Measurements from ENCODE around the gene ANP32A.
A peak's percentile ranks its signal among the peaks of the same experiment; 100 is the strongest.

The ANP32A gene

GRCh38 chr15:68797599-68798345 lies 22.9 kb downstream of the ANP32A start:
- DNase-seq = no peak

GRCh38 chr15:68797191-68797590 lies 23.5 kb downstream of the ANP32A start:
- DNase-seq = no peak

- no peak for DNase-seq
These were observed 24.1 kb downstream of the ANP32A start for GRCh38 chr15:68796576-68796975.

- DNase-seq = peak; percentile 90 to 96 (median 94)
These were observed 25.3 kb downstream of the ANP32A start for GRCh38 chr15:68795298-68795848.

GRCh38 chr15:68794863-68795262 lies 25.8 kb downstream of the ANP32A start:
- peak; percentile 59 to 83 (median 76) for DNase-seq

- DNase-seq = no peak
These were observed 26.4 kb downstream of the ANP32A start for GRCh38 chr15:68794307-68794706.

- no peak for DNase-seq
These were observed 26.9 kb downstream of the ANP32A start for GRCh38 chr15:68793776-68794175.

GRCh38 chr15:68792901-68793766 lies 27.6 kb downstream of the ANP32A start:
- peak; percentile 21 to 61 (median 54) for DNase-seq

- peak; percentile 38 to 81 (median 65) for DNase-seq
These were observed 29.0 kb downstream of the ANP32A start for GRCh38 chr15:68791431-68792283.

- no peak for DNase-seq
These were observed 29.8 kb downstream of the ANP32A start for GRCh38 chr15:68790910-68791309.

- DNase-seq = no peak
These were observed 30.5 kb downstream of the ANP32A start for GRCh38 chr15:68790242-68790575.

GRCh38 chr15:68789534-68790241 lies 31.0 kb downstream of the ANP32A start:
- no peak for DNase-seq

- no peak for DNase-seq
These were observed 31.6 kb downstream of the ANP32A start for GRCh38 chr15:68789091-68789490.

- DNase-seq = no peak
These were observed 32.5 kb downstream of the ANP32A start for GRCh38 chr15:68788264-68788624.

GRCh38 chr15:68787609-68788263 lies 33.0 kb downstream of the ANP32A start:
- no peak for DNase-seq

GRCh38 chr15:68786753-68787152 lies 33.9 kb downstream of the ANP32A start:
- DNase-seq = no peak

- no peak for DNase-seq
These were observed 35.2 kb downstream of the ANP32A start for GRCh38 chr15:68785541-68785940.

GRCh38 chr15:68784206-68784605 lies 36.5 kb downstream of the ANP32A start:
- DNase-seq = no peak

GRCh38 chr15:68783226-68784058 lies 37.3 kb downstream of the ANP32A start:
- DNase-seq = peak in 3 of 4 experiments; percentile 26 to 63 (median 35)

- DNase-seq = peak in 1 of 4 experiments; percentile 28
These were observed 38.0 kb downstream of the ANP32A start for GRCh38 chr15:68782589-68783161.
